Nucleus accumbens (tissue), 56 donors: ENCODE measurements around the gene MTCH2.

Experiments
- DNase-seq, 56 donors: peaks; one replicate each; lab custom pipeline; 2025; lab: John Stamatoyannopoulos, UW

Gene MTCH2

GRCh38 chr11:47592970-47593369 lies 49.4 kb downstream of the MTCH2 start:
- DNase-seq = no peak

- no peak for DNase-seq
Measured at GRCh38 chr11:47592251-47592650, 50.1 kb downstream of the MTCH2 start.

- no peak for DNase-seq
Measured at GRCh38 chr11:47591764-47592163, 50.6 kb downstream of the MTCH2 start.

- DNase-seq = no peak
Measured at GRCh38 chr11:47589977-47590861, 52.1 kb downstream of the MTCH2 start.

- DNase-seq = no peak
Measured at GRCh38 chr11:47589584-47589976, 52.8 kb downstream of the MTCH2 start.

- no peak for DNase-seq
Measured at GRCh38 chr11:47589118-47589517, 53.2 kb downstream of the MTCH2 start.

GRCh38 chr11:47587723-47588326 lies 54.5 kb downstream of the MTCH2 start:
- DNase-seq = peak in 15 of 56 donors; percentile 20 to 61 (median 36)

- DNase-seq = peak in 1 of 56 donors; percentile 34
Measured at GRCh38 chr11:47587039-47587716, 55.2 kb downstream of the MTCH2 start.

- DNase-seq = peak in 6 of 56 donors; percentile 24 to 36 (median 32)
Measured at GRCh38 chr11:47586098-47586855, 56.1 kb downstream of the MTCH2 start, which contains the start of gene FAM180B. Gene FAM180B, plus strand, starts transcription at chr11:47586678. Its CDS starts 91 bp downstream, at chr11:47586769.

GRCh38 chr11:47583844-47584243 lies 58.5 kb downstream of the MTCH2 start:
- peak in 1 of 56 donors; percentile 21 for DNase-seq

GRCh38 chr11:47578524-47579494 lies 63.5 kb downstream of the MTCH2 start, which contains the start of the genes KBTBD4 and NDUFS3:
Gene KBTBD4, minus strand, starts transcription at chr11:47578970. Its CDS starts 19 bp downstream, at chr11:47578951.
Gene NDUFS3, plus strand, starts transcription at chr11:47579074. Its CDS starts 18 bp downstream, at chr11:47579092.
- DNase-seq = peak; percentile 59 to 95 (median 88)

- DNase-seq = peak in 2 of 56 donors; percentile 19 to 34
Measured at GRCh38 chr11:47577460-47578041, 64.8 kb downstream of the MTCH2 start.

GRCh38 chr11:47573321-47573720 lies 69.0 kb downstream of the MTCH2 start:
- peak in 17 of 56 donors; percentile 14 to 74 (median 30) for DNase-seq

- peak in 1 of 56 donors; percentile 23 for DNase-seq
Measured at GRCh38 chr11:47572715-47573255, 69.6 kb downstream of the MTCH2 start.

- no peak for DNase-seq
Measured at GRCh38 chr11:47571895-47572294, 70.5 kb downstream of the MTCH2 start.

- DNase-seq = no peak
Measured at GRCh38 chr11:47571357-47571729, 71.0 kb downstream of the MTCH2 start.

- DNase-seq = no peak
Measured at GRCh38 chr11:47570651-47571356, 71.6 kb downstream of the MTCH2 start.

- DNase-seq = no peak
Measured at GRCh38 chr11:47569646-47570045, 72.7 kb downstream of the MTCH2 start.
